Activated naive CD4-positive, alpha-beta T cell treated with Interleukin-2 at 50 U/mL for 16 hours (primary cell): ENCODE measurements around the gene TBC1D22A.

Experiments
- DNase-seq: peaks from one replicate; pipeline ENCODE4 v3.0.0-alpha.2; 2020

The TBC1D22A gene

GRCh38 chr22:46963672-46964545 lies 201.5 kb downstream of the TBC1D22A start:
- DNase-seq, result no peak

GRCh38 chr22:46964773-46965550 lies 202.5 kb downstream of the TBC1D22A start:
- DNase-seq, result no peak

DNA sequence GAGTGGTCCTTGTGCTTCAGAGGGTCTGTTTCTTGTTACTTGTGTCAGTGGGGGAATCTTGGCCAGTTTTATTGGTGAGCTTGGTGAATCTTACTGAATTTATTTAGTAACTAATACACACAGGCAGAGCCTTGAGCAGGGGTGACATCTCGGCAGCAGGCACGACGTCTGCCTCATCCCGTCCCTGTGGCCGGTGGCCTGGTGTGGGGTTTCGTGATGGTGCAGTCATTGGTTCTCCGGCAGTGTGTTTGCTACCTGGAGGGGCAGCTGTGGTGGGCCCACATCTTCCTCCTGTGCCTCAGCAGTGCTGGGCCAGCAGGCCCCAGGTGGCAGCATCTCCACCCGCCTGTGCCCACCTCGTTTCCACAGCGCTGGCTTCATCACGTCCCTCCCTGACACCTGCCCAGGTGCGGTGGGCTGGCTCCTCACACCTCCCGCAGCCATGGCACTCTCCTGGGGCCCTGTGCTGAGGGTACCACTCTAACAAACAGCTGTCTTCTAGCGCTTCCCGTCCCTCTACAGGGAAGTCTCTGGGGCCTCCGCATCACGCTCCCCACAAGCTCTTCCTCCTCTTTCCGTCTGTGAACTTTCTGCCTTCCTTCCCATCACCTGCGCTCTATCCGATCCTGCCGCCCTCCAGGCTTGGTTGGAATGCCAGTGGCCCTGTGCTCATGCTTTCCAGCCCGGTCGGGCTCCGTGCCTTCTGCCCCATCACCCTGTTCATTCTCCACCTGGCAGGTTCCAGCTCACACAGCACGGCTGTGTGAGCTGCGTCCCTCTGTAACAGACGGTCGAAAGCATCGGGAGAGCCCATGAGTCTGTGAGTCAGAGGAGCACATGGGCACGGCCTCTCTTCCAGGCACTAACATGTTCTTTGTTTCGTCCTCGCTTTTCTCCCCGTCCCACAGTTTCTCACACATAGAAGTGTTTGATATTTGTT lies 203.4 kb downstream of the TBC1D22A start:
- DNase-seq, result no peak

DNA sequence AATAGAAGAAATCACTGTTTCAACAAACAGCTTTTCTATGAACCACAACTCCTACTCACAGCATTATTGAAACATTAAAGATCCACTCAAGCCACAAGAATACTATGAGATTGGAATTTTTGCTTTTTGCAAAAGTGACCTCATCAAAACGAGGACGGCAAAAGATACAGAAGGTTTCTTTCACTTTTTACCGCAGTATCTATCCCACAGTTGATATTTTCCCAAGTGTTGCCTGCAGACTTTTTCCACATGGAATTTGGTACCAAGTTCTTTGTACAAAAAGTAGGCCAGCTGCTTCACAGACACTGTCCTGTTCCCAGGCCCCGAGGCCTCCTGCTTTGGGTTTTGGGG lies 204.0 kb downstream of the TBC1D22A start:
- DNase-seq, result no peak

GRCh38 chr22:46966846-46967245 lies 204.4 kb downstream of the TBC1D22A start:
- DNase-seq, result no peak

GRCh38 chr22:46967445-46968358 lies 205.3 kb downstream of the TBC1D22A start:
- no peak for DNase-seq

DNA sequence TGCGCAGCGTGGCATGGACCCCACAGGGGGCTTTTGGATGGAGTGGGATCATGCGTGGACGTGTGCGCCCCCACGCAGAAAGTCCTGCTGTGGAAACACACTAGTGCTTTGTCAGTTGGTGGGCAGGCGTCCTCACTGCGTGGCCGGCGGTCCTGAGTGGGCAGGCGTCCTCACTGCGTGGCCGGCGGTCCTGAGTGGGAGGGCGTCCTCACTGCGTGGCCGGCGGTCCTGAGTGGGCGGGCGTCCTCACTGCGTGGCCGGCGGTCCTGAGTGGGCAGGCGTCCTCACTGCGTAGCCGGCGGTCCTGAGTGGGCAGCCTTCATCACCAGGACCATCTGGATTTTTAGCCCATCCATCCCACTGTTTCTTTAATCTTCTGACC lies 205.9 kb downstream of the TBC1D22A start:
- no peak for DNase-seq

GRCh38 chr22:46968848-46969247 lies 206.4 kb downstream of the TBC1D22A start:
- DNase-seq, result no peak

GRCh38 chr22:46969491-46969890 lies 207.0 kb downstream of the TBC1D22A start:
- peak; percentile 56 for DNase-seq

DNA sequence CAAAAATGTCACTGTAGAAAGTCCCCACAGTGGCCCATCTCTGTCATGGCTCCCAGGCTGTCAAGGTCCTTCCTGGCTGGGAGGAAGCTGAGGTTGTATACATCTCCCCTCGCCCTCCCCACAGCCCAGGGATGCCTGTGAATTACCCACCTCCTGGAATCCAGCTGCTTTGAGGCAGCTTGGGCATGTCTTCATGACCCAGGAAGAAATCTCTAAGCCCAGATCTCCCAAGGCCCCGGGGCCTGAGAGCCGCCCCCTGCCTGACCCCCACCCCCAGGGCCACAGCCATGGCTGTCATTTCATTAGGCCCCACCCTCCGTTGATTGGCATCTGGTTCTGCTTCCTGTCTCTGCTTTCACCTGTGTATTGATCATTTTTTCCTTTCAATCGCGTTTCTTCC lies 207.5 kb downstream of the TBC1D22A start:
- DNase-seq, result no peak

DNA sequence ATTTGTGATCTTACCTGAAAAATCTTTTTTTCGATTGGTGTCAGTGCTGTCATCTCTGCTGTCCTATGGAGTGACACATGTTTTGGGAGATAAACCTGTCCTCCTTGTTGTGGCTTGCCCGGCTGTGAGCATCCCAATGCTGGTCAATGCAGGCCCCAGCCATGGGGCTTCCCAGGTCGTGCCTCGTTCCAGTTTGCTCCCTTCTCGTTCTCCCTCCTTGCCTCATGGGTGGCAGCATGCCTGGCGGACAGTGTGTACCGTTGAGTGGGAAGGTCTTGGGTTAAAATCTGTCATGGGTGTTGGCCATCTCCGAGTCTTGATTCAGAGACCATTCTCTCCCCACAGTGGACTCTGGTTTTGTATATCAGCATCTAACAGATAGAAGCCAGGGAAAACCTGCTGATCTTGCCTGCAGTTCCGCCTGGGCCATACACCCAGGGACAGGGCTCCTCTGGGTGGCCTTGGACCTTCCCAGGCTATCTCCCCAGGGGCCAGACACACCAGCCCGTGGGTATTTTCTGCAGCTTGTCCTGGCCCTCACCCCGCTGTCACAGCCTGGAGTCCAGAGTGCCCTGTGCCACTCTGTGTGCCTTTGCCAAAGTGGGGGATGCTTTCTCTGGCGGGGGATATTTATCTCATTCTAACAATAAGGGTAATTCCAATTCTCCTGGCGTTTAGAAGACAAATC lies 208.1 kb downstream of the TBC1D22A start:
- DNase-seq, result no peak

DNA sequence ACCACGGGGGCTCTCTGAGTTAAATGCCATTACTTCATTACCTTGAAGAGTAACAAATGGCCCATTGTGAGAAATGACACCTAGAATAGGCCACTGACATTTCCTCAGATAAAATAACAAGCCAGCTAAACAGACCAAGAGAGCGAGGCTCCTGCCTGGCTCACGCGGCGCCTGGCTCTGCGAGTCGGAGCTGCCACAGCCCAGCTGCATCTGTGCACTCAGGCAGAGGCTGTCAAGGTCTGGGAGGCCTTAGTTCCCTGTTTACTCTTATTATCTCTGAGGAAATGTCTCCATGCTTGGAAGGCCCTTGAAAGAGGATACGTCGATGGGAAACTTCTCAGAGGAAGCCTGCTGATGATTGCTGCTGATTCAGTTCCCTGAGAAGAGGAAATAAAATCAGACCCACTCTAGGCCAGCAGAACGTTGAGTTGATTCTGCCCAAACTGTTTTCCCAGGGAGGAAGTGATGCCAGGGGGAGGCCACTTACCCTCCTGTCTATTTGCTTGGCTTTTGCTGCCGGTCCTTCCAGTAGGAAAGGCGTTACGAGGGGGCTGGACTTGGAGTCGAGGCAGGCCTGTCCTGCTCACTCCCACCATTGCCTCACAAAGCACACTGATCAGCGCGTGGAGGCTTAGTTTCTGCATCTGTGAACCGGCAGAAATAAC lies 208.8 kb downstream of the TBC1D22A start:
- DNase-seq, result no peak

GRCh38 chr22:46971764-46972125 lies 209.3 kb downstream of the TBC1D22A start:
- no peak for DNase-seq

- DNase-seq, result no peak
Observed at GRCh38 chr22:46972256-46972655, 209.8 kb downstream of the TBC1D22A start.

- DNase-seq, result no peak
Observed at GRCh38 chr22:46972901-46973831, 210.7 kb downstream of the TBC1D22A start.

GRCh38 chr22:46974077-46974476 lies 211.6 kb downstream of the TBC1D22A start:
- no peak for DNase-seq

DNA sequence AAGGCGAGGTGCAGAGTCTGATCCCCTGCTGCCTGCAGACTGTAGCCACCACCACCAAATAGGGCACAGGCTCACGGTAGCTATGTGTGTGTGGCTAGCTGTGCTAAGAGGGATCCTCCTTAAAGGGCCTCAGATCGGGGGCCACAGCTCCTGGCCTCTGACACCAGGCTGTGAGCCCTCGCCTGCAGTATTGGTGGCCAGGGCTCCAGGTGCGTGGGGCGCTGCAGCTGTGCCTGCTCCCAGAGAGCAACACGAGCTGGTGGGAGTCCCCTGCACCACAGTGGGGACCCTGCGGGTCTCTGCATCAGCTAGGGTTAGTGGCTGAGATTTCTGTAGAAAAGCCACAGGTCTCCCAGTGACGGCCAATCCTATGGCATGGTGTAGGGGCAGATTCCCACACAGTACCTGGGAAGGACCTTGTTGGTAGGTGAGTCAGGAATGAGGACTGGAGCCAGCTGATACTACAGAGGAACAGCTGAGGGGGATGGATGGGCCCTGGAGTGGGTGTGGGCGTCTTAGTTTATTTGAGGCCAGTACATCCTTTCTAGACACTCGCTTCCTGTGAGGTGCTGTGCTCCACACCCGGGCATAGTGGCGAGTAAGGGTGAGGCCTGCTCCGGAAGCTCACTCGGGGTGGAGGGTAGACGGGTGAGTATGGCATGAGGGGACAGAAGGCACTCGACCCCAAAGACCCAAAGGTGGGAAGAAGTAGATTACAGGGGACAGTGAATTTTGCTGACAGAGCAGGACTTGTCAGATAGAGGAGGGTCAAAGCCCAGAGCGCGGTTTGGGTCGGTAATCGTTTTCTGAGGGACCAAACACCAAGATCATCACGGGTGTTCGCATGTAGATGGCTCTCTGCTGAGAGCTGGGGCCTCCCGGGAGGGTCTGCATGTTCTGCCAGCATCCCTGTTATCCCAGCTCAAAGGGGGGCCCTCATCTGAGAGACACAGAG lies 212.5 kb downstream of the TBC1D22A start:
- no peak for DNase-seq

- no peak for DNase-seq
Observed at GRCh38 chr22:46976143-46976542, 213.7 kb downstream of the TBC1D22A start.
